DMS79 treated with DMSO at 0.1 percent for 48 hours (cell line): ENCODE data around the gene SCO2.
"Not testable (repeated sequence)": the region's sequence is repeated elsewhere in the genome, so short reads cannot be mapped to it uniquely, and the experiment has no call there.

Experiments
- DNase-seq: peaks from one replicate; lab custom pipeline; 2025; lab: John Stamatoyannopoulos, UW

The SCO2 gene

GRCh38 chr22:50550395-50550794 lies 25.0 kb upstream of the SCO2 start:
- no peak for DNase-seq

GRCh38 chr22:50548921-50549790 lies 23.8 kb upstream of the SCO2 start:
- no peak for DNase-seq

- no peak for DNase-seq
These were observed 22.9 kb upstream of the SCO2 start for GRCh38 chr22:50548040-50548920.

GRCh38 chr22:50547263-50547985 lies 22.0 kb upstream of the SCO2 start:
- DNase-seq: no peak

- no peak for DNase-seq
These were observed 21.2 kb upstream of the SCO2 start for GRCh38 chr22:50546326-50547262.

GRCh38 chr22:50545522-50546325 lies 20.3 kb upstream of the SCO2 start, which contains the start of gene KLHDC7B:
Gene KLHDC7B (plus strand): TSS chr22:50545899. CDS start chr22:50546244, 345 bp downstream.
- no peak for DNase-seq

GRCh38 chr22:50544746-50545253 lies 19.4 kb upstream of the SCO2 start:
- peak; percentile 58 for DNase-seq

- DNase-seq: peak; percentile 38
These were observed 18.8 kb upstream of the SCO2 start for GRCh38 chr22:50544078-50544745.

GRCh38 chr22:50542416-50542927 lies 17.1 kb upstream of the SCO2 start:
- DNase-seq: no peak

- not testable (repeated sequence) for DNase-seq
These were observed 16.2 kb upstream of the SCO2 start for GRCh38 chr22:50541667-50542026.

GRCh38 chr22:50540381-50540780 lies 15.0 kb upstream of the SCO2 start:
- no peak for DNase-seq

GRCh38 chr22:50537765-50538164 lies 12.4 kb upstream of the SCO2 start:
- no peak for DNase-seq

GRCh38 chr22:50536226-50536625 lies 10.8 kb upstream of the SCO2 start:
- no peak for DNase-seq

GRCh38 chr22:50535113-50535512 lies 9.7 kb upstream of the SCO2 start:
- no peak for DNase-seq

- DNase-seq: not testable (repeated sequence)
These were observed 8.7 kb upstream of the SCO2 start for GRCh38 chr22:50533856-50534711.

- no peak for DNase-seq
These were observed 7.7 kb upstream of the SCO2 start for GRCh38 chr22:50532824-50533796.
